CD14-positive monocyte (primary cell): Measurements from ENCODE around the gene SNRPD2. TPM values are rescaled to one million over a fixed set of nuclear protein-coding genes. Genes with fewer than 3 reads are reported as not detected.

Experiments used
- DNase-seq, 3 donors: peaks; one replicate each; pipeline ENCODE4 v3.0.0-alpha.2; 2011 to 2022
- H2AFZ ChIP-seq: 2 replicates; pipeline ENCODE4 v1.6.0; 2012; ENCODE audit warnings: mild to moderate bottlenecking, low read depth, low read length, inconsistent platforms; ENCODE audit not compliant: insufficient read depth, poor library complexity, severe bottlenecking
- H3K27ac ChIP-seq, 2 donors: 1 replicate in 1 of 2; 2 replicates in 1 of 2; pipeline ENCODE4 v1.5.1; 2012 to 2013; ENCODE audit warnings: low read length in 2 of 2, control low read depth in 1 of 2, inconsistent platforms in 1 of 2, low read depth in 1 of 2, mild to moderate bottlenecking in 1 of 2
- H3K27me3 ChIP-seq, 2 donors: one replicate each; pipeline versions ENCODE4 v1.6.0 to v1.6.1; 2011 to 2013; ENCODE audit warnings: low read length in 2 of 2; ENCODE audit not compliant: control insufficient read depth in 2 of 2, insufficient read depth in 2 of 2
- H3K36me3 ChIP-seq, 2 donors: replicated peaks in 1 of 2; 1 replicate in 1 of 2; 2 replicates in 1 of 2; pipeline versions ENCODE4 v1.5.1 to v1.6.1; 2012 to 2013; ENCODE audit warnings: low read length in 2 of 2, control low read depth in 1 of 2, inconsistent platforms in 1 of 2, mild to moderate bottlenecking in 1 of 2; ENCODE audit not compliant: insufficient read depth in 2 of 2, control insufficient read depth in 1 of 2
- H3K4me1 ChIP-seq, 2 donors: 1 replicate in 1 of 2; 2 replicates in 1 of 2; pipeline versions ENCODE4 v1.5.1 to v1.6.1; 2012 to 2013; ENCODE audit warnings: low read length in 2 of 2, control low read depth in 1 of 2, inconsistent platforms in 1 of 2, mild to moderate bottlenecking in 1 of 2, moderate library complexity in 1 of 2; ENCODE audit not compliant: insufficient read depth in 2 of 2, control insufficient read depth in 1 of 2
- H3K4me2 ChIP-seq: replicated peaks from 2 replicates; pipeline ENCODE3; 2012; ENCODE audit warnings: low read length, moderate library complexity, mild to moderate bottlenecking; ENCODE audit not compliant: poor library complexity, severe bottlenecking; ENCODE audit errors: extremely low read depth
- H3K4me3 ChIP-seq, 3 experiments: fragments of 200-600 bp in 1 of 3; sonication (generic) in 1 of 3; replicated peaks in 1 of 3; 1 replicate in 2 of 3; 2 replicates in 1 of 3; pipeline ENCODE4 v1.5.1; 2011 to 2013; ENCODE audit warnings: low read length in 3 of 3, mild to moderate bottlenecking in 3 of 3, control low read depth in 2 of 3, low read depth in 2 of 3, inconsistent platforms in 1 of 3, moderate library complexity in 1 of 3
- H3K79me2 ChIP-seq: 2 replicates; pipeline ENCODE4 v1.6.0; 2012; ENCODE audit warnings: mild to moderate bottlenecking, control low read depth, inconsistent platforms, low read length, moderate library complexity; ENCODE audit not compliant: insufficient read depth
- H3K9ac ChIP-seq: 2 replicates; pipeline ENCODE4 v1.6.0; 2017; ENCODE audit warnings: low read length, mild to moderate bottlenecking; ENCODE audit not compliant: insufficient read depth, poor library complexity, severe bottlenecking
- H3K9me3 ChIP-seq, 2 donors: replicated peaks in 1 of 2; 1 replicate in 1 of 2; 2 replicates in 1 of 2; pipeline versions ENCODE4 v1.5.1 to v1.6.1; 2012 to 2013; ENCODE audit warnings: low read length in 2 of 2, control low read depth in 1 of 2; ENCODE audit not compliant: control insufficient read depth in 1 of 2, insufficient read depth in 1 of 2
- H4K20me1 ChIP-seq: 2 replicates; pipeline ENCODE4 v1.6.0; 2012; ENCODE audit warnings: mild to moderate bottlenecking, low read length, control low read depth, moderate library complexity; ENCODE audit not compliant: insufficient read depth
- H3K27ac Mint-ChIP-seq, 7 donors: one replicate each; pipeline ENCODE4 v1.8.0; 2020; ENCODE audit warnings: mild to moderate bottlenecking in 7 of 7, mixed read lengths in 7 of 7, moderate library complexity in 6 of 7, inconsistent platforms in 2 of 7
- H3K27me3 Mint-ChIP-seq, 3 donors: one replicate each; pipeline ENCODE4 v1.8.0; 2021 to 2022; ENCODE audit warnings: low read depth in 3 of 3, mild to moderate bottlenecking in 3 of 3, mixed read lengths in 3 of 3, moderate library complexity in 3 of 3, inconsistent platforms in 1 of 3
- H3K36me3 Mint-ChIP-seq, 2 donors: one replicate each; pipeline ENCODE4 v1.8.0; 2020; ENCODE audit warnings: mixed read lengths in 2 of 2, inconsistent platforms in 1 of 2, mild to moderate bottlenecking in 1 of 2
- H3K4me1 Mint-ChIP-seq: one replicate; pipeline ENCODE4 v1.8.0; 2020; ENCODE audit warnings: mild to moderate bottlenecking, mixed read lengths
- H3K4me3 Mint-ChIP-seq, 2 donors: one replicate each; pipeline ENCODE4 v1.8.0; 2020; ENCODE audit warnings: mild to moderate bottlenecking in 2 of 2, mixed read lengths in 2 of 2, moderate library complexity in 1 of 2
- H3K9me3 Mint-ChIP-seq, 7 donors: one replicate each; pipeline ENCODE4 v1.8.0; 2020 to 2022; ENCODE audit warnings: mixed read lengths in 7 of 7, mild to moderate bottlenecking in 6 of 7, moderate library complexity in 6 of 7, inconsistent platforms in 2 of 7
- CTCF ChIP-seq: fragments of 200-600 bp; IDR thresholded peaks from one replicate; pipeline ENCODE4 v1.8.0; 2022; ENCODE audit warnings: antibody characterized with exemption, mild to moderate bottlenecking
- WGBS: methylation state at CpG from one replicate; pipeline ENCODE4 v1.1.5; 2013; ENCODE audit warnings: missing lambda C conversion rate; ENCODE audit not compliant: insufficient coverage; 5-methylcytosine and 5-hydroxymethylcytosine counted together
- intact Hi-C, 2 donors: fragments of 100-400 bp; cut with micrococcal nuclease; formaldehyde crosslinking; loops; one replicate each; pipeline versions ENCODE4 v1.15.0 to v1.15.1; 2023
- polyA plus RNA-seq, 3 donors: library from polyadenylated mRNA; depleted of rRNA in 1 of 3; unstranded in 2 of 3; stranded (reverse) in 1 of 3; fragments of 300-500 nt in 2 of 3; fragments of >200 nt in 1 of 3; fragmentation: Illumina TruSeq in 2 of 3; gene quantifications; 1 replicate in 2 of 3; 2 replicates in 1 of 3; pipeline ENCODE4 v1.2.3, GENCODE V29; 2012 to 2021

The SNRPD2 gene
- polyA plus RNA-seq, 3 donors: 251 to 516 (median 491) TPM

- Mint-ChIP-seq H3K4me3 (no peak overlapping the region), H3K27me3 (peaks cover 36 to 62% (median 48%) of the 10 kb centered on the region in 3 donors), H3K4me1 (peaks cover 20% of the 10 kb centered on the region), H3K9me3 (peaks cover 0 to 10% (median 3%) of the 10 kb centered on the region in 7 donors), H3K27ac (no peak overlapping the region), H3K36me3 (peaks cover 3 to 9% of the 10 kb centered on the region in 2 donors)
- no peak for DNase-seq
- Histone ChIP-seq H3K36me3 (no peaks in the 10 kb centered on the region), H3K4me2 (no peak overlapping the region), H4K20me1 (no peaks in the 10 kb centered on the region), H3K9ac (no peak overlapping the region), H3K4me3 (no peak overlapping the region), H3K27ac (no peak overlapping the region), H3K27me3 (peaks cover 12 to 23% of the 10 kb centered on the region in 2 donors), H3K4me1 (peaks cover 9 to 19% of the 10 kb centered on the region in 2 donors), H3K79me2 (no peaks in the 10 kb centered on the region), H2AFZ (no peak overlapping the region), H3K9me3 (no peaks in the 10 kb centered on the region)
- intact Hi-C loops: no loop called here
- WGBS: no CpG with 5 or more reads among the region's 1 CpG
- TF ChIP-seq CTCF: no peak
Observed at GRCh38 chr19:45663800-45664199, 28.0 kb downstream of the SNRPD2 start.

GRCh38 chr19:45660636-45661035, 31.1 kb downstream of the SNRPD2 start:
- peaks cover 6% of the 10 kb centered on the region for H3K4me1 Mint-ChIP-seq
- Histone ChIP-seq H4K20me1 (no peaks in the 10 kb centered on the region), H3K9me3 (no peaks in the 10 kb centered on the region), H3K27me3 (no peaks in the 10 kb centered on the region), H3K27ac (no peak overlapping the region), H3K4me3 (no peak overlapping the region), H3K36me3 (no peaks in the 10 kb centered on the region), H3K4me2 (no peak overlapping the region), H3K79me2 (no peaks in the 10 kb centered on the region), H3K4me1 (peaks cover 0 to 6% of the 10 kb centered on the region in 2 donors), H3K9ac (no peak overlapping the region), H2AFZ (no peak overlapping the region)
- no peak overlapping the region for H3K27ac Mint-ChIP-seq
- H3K9me3 Mint-ChIP-seq: peaks cover 0 to 4% (median 0%) of the 10 kb centered on the region in 7 donors
- H3K36me3 Mint-ChIP-seq: no peaks in the 10 kb centered on the region
- DNase-seq: no peak
- no peak for TF ChIP-seq CTCF
- H3K4me3 Mint-ChIP-seq: no peak overlapping the region
- WGBS: 77% methylated on average over 7 of the region's 8 CpGs
- H3K27me3 Mint-ChIP-seq: peaks cover 17 to 48% (median 23%) of the 10 kb centered on the region in 3 donors
- intact Hi-C loops: no loop called here
